ENCODE data around the gene HARS1.
A peak's percentile ranks its signal among the peaks of the same experiment; 100 is the strongest.
"Not testable (repeated sequence)": the region's sequence is repeated elsewhere in the genome, so short reads cannot be mapped to it uniquely, and the experiment has no call there.

The HARS1 gene, protein sequence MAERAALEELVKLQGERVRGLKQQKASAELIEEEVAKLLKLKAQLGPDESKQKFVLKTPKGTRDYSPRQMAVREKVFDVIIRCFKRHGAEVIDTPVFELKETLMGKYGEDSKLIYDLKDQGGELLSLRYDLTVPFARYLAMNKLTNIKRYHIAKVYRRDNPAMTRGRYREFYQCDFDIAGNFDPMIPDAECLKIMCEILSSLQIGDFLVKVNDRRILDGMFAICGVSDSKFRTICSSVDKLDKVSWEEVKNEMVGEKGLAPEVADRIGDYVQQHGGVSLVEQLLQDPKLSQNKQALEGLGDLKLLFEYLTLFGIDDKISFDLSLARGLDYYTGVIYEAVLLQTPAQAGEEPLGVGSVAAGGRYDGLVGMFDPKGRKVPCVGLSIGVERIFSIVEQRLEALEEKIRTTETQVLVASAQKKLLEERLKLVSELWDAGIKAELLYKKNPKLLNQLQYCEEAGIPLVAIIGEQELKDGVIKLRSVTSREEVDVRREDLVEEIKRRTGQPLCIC

DNA sequence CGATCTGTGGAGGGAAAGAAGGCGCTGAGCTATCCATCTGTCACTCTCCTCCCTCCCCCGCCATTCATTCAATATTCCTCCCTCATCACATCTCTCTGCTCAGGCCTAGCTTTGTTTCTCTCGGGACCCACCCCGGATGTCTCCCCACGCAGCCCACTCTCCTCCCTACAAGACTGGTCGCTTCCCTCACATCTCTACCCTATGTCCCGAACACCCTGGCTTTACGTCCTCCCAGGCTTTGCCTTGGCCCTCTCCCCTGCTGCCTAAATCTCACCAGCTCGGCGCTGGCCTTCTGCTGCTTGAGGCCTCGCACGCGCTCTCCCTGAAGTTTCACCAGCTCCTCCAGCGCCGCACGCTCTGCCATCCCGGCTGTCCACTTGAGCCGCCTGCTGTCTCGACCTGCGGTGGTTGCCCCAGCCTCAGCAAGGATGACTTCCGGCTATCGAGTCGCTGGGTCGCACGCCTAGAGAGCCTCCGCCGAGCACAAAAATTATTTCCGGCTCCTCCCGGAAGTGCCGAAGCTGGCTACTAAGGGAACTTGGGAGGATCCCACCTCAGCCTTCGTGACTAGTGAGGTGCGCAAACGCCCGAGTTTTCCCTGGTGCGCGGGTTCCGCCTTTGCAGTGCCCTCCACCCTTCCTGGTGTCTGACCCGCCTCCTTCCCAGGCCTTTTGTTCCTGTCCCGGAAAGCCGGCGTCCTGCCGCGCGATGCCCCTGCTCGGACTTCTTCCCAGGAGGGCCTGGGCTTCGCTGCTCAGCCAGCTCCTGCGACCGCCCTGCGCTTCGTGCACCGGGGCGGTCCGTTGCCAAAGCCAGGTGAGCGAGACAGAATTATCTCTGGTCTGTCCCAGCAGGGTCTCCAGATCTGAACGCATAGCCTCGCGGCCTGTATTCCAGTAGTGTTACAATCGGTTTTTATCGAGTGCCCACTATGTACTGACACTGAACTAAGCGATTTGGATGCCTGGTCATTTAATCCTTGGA is at the start of gene HARS1, which contains the start of gene HARS2:
TSS of gene HARS1 (minus strand) at position 430 of the 984 bp plus-strand sequence. CDS start at position 364, 66 bp downstream.
TSS of gene HARS2 (plus strand) at position 515 of the 984 bp plus-strand sequence. CDS start at position 709, 194 bp downstream.
- DNase-seq: peak; percentile 88 to 99 (median 92)
- intact Hi-C loops (cut with DNase I): loop anchor here (1.0 to 2.0 kb wide), 4 partner anchors 9 to 52 kb away; partner anchors contain the start of genes TMCO6, WDR55 and ZMAT2

DNA sequence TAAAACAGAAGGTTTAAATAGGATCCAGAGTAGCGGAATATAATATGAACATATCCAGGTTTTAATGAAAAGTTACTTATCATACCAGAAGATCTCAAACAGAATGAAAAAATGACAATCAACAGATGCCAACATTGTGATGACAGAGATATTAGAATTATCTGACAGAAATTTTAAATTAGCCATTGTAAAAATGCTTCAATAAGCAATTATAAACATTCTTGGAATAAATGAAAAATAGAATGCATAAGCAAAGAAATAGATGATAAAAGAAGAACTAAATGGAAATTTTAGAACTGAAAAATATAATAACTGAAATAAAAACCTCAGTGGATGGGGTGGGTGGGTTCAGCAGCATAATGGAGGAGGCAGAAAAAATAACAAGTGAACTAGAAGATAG is 46.3 kb upstream of the HARS1 start:
- DNase-seq: no peak
- intact Hi-C loops (cut with DNase I): no loop called here

DNA sequence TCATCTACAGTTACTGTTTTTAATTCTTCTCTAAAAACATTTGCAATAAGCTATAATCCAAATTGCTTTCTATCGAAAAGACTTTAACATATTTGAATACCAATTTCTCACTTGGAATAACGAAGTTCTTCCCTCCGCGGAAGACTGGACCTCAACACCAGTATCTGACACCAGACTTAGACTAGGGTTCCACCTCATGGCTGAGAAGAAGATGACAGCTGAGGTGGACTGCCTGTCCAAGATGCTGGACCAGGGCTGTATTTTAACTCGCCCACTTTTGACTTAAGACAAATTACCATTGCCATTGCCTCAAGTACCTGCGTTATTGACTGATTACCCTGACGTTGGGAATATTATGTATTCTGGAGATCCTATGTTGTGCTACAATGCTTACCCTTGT is 43.2 kb upstream of the HARS1 start:
- intact Hi-C loops (cut with DNase I): no loop called here
- no peak for DNase-seq

DNA sequence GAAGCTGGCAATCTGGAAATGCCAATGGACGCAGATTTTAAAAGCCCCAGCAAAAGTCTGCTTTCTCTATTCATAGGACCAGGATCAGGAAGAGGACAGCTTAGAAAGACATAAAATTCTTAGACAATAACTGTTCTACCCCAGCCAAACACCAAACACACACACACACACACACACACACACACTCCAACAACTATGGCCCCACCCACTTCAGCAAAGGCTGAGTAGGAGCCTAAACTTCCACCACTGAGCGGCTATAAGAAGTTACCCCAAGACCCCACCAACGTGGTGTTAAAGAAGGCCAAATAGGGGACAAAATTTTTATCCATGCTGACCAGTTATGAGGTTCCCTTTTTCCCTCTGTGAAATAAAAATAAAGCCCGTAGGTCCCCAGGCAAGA is 41.9 kb upstream of the HARS1 start:
- intact Hi-C loops (cut with DNase I): no loop called here
- DNase-seq: no peak

DNA sequence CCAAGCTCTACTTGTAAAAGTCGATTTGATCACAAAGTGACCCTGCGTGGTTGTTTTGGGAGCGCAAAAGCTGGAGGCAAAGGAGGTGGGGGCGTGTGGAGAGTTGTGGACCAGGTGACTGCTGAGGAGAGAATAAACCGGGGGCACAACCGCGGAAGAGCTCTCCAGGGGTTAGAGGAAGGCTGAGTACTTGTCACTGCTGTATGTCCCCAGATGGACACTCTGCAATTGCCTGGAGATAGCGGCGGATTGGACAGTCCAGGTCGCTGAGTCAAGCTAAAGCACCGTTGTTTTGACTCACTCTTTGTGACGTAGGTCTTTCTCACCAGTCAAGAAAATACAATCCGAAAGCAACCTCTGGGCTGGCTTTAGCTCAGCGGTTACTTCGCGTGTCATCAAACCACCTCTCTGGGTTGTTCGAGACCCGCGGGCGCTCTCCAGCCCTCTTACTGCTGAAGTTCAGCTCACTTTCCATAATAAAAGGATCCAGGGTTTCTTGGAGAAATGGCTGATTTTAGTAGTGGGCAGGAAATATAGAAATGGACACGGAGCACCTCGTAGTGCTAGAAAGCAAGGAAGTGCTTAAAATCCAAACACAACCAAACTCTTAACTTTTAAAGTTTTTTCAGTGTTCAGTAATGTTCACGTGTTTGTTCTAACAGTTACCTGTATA is 34.8 kb upstream of the HARS1 start:
- intact Hi-C loops (cut with DNase I): no loop called here
- DNase-seq: no peak

DNA sequence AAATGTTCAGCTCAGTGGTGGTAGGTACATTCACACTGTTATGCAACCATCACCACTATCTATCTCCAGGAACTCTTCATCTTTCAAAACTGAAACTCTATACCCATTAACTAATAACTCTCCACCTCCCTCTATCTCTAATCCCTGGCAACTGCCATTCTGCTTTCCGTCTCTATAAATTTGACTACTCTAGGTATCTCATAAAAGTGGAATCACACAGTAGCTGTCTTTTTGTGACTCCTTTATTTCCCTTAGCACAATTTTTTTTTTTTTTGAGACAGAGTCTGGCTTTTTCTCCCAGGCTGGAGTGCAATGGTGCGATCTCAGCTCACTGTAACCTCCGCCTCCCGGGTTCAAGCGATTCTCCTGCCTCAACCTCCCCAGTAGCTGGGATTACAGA is 30.2 kb upstream of the HARS1 start:
- intact Hi-C loops (cut with DNase I); DNase-seq: not testable (repeated sequence)

DNA sequence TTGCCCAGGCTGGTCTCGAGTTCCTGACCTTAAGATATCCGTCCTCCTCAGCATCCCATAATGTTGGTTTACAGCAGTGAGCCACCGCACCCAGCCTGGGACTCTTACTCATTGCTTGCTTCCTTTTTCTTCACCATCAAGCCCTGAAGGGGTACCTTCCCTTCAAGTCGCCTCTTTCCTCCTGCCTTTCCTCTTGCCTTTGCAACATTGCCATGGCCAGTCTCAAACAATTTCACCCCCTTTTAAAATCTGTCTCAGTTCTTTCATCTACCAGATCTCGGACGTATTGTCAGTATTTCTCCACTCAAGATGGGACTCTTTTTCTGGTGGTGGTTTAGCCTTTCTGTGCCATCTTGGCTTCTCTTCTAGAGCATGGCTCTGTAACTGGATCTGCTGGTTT is 29.6 kb upstream of the HARS1 start:
- intact Hi-C loops (cut with DNase I); DNase-seq: not testable (repeated sequence)

DNA sequence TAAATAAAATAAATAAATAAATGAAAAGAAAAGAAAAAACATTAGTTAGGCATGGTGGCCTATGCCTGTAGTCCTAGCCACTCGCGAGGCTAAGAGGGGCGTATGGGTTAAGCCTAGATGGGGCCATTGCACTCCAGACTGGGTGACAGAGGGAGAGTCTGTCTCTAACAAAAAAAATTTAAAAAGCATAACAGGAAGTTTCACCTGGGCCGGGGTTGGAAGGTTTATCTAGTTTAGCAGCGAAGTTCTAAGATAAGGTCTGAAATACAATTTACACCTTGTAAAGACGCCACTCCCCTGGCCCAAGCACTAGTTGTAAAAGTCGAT is 27.1 kb upstream of the HARS1 start:
- intact Hi-C loops (cut with DNase I): loop anchor here (10.0 kb wide), 1 partner anchor 353 kb away; the partner anchor contains the start of gene SLC4A9

DNA sequence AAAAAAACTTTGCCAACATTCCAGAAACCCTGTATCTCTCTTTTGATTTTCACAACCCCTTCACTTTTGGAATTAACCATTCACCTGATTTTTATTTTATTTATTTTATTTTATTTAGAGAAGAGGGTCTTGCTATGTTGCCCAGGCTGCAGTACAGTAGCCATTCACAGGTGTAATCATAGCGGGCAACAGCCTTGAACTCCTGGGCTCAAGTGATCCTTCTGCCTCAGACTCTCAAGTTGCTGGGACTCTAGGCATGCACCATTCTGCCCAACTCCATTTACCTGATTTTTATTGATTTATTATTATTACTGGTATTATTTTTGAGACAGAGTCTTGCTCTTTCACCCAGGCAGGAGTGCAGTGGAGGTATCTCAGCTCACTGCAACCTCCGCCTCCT is 25.1 kb upstream of the HARS1 start:
- DNase-seq: not testable (repeated sequence)
- intact Hi-C loops (cut with DNase I): loop anchor here (10.0 kb wide), 1 partner anchor 351 kb away; the partner anchor contains the start of gene SLC4A9

More for the DNA sequence above, 27.1 kb upstream of the HARS1 start:
- no peak for DNase-seq

DNA sequence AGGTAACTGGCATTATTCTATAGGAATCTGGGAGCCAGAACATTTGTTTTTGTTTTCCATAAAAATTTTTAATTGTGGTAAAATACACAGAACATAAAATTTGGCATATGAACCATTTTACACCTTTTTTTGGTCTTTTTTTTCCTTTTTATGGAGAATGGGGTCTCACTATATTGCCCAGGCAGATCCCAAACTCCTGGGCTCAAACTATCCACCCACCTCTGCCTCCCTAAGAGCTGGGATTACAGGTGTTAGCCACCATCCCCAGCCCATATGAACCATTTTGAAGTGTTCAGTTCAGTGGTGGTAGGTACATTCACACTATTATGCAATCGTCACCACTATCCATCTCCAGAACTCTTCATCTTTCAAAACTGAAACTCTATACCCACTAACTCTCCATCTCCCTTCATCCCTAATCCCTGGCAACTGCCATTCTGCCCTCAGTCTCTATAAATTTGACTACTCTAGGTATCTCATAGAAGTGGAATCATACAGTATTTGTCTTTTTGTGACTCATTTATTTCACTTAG is 22.5 kb upstream of the HARS1 start:
- DNase-seq: no peak
- intact Hi-C loops (cut with DNase I): loop anchor here (10.0 kb wide), 1 partner anchor 349 kb away; the partner anchor contains the start of gene SLC4A9

DNA sequence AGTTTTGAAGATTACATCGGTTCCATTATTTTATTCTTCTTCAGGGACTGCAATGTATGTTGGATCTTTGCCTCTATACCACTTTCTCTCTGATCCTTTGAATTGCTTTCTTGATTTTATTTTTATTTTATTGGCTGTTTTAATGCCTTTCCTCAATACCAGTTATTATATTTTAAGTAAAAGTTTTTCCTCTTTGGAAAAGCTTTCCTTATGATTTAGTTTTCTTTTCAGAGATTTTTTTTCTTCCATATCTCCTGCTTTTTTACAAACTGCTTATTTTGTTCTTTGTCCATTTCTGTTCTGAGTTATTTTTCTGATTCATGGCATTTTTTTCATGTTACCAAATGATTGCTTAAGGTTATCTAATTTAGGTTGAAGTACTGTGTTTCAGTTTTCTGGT is 20.6 kb upstream of the HARS1 start:
- intact Hi-C loops (cut with DNase I): loop anchor here (10.0 kb wide), 1 partner anchor 347 kb away; the partner anchor contains the start of gene SLC4A9
- no peak for DNase-seq

DNA sequence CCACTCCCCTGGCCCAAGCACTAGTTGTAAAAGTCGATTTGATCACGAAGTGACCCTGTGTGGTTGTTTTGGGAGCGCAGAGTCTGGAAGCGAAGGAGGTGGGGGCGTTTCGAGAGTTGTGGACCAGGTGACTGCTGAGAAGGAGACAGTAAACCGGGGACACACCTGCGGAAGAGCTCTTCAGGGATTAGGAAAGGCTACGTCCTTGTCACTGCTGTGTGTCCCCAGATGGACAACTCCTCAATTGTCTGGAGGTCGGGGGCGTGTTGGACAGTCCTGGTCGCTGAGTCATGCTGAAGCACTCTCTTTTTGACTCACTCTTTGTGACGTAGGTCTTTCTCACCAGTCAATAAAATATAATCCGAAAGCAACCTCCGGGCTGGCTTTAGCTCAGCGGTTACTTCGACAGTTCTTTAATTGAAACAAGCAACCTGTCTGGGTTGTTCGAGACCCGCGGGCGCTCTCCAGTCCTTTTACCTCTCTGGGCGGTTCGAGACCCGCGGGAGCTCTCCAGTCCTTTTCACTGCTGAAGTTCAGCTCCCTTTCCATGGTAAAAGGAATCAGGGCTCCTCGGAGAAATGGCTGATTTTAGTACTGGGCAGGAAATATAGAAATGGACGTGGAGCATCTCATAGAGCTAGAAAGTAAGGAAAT is 19.9 kb upstream of the HARS1 start:
- intact Hi-C loops (cut with DNase I): loop anchor here (10.0 kb wide), 1 partner anchor 346 kb away; the partner anchor contains the start of gene SLC4A9
- DNase-seq: peak; percentile 40 to 96 (median 67)

DNA sequence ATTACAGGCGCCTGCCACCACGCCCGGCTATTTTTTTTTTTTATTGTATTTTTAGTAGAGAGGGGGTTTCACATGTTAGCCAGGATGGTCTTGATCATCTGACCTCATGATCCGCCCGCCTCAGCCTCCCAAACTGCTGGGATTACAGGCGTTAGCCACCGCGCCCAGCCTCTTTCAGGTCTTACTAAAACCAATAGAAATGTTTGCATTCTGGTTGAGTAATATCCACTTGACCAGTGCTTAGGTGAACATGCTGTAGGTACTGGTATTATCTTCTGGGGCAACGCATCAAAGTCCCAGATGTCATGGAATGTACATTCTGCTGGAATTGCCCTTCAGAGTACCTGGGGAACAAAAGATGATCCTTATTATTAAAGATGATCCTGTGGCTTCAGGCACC is 17.6 kb upstream of the HARS1 start:
- DNase-seq; intact Hi-C loops (cut with DNase I): not testable (repeated sequence)

DNA sequence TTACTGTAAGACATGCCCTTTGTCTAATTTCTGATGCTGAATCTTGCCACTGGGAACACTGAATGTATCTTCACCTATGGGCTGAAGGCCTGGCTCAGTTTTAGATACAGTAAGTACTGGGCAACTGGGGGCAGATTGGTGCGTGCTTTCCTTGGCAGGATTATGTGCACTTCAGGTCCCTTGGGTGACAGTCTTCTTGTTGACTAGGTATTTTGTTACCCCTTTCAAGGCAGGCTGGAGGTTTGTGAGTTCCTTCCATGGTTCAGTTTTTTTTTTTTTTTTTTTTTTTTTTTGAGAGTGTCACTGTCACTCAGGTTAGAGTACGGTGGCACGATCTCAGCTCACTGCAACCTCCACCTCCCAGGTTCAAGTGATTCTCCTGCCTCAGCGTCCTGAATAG is 16.6 kb upstream of the HARS1 start:
- no peak for DNase-seq
- intact Hi-C loops (cut with DNase I): no loop called here

DNA sequence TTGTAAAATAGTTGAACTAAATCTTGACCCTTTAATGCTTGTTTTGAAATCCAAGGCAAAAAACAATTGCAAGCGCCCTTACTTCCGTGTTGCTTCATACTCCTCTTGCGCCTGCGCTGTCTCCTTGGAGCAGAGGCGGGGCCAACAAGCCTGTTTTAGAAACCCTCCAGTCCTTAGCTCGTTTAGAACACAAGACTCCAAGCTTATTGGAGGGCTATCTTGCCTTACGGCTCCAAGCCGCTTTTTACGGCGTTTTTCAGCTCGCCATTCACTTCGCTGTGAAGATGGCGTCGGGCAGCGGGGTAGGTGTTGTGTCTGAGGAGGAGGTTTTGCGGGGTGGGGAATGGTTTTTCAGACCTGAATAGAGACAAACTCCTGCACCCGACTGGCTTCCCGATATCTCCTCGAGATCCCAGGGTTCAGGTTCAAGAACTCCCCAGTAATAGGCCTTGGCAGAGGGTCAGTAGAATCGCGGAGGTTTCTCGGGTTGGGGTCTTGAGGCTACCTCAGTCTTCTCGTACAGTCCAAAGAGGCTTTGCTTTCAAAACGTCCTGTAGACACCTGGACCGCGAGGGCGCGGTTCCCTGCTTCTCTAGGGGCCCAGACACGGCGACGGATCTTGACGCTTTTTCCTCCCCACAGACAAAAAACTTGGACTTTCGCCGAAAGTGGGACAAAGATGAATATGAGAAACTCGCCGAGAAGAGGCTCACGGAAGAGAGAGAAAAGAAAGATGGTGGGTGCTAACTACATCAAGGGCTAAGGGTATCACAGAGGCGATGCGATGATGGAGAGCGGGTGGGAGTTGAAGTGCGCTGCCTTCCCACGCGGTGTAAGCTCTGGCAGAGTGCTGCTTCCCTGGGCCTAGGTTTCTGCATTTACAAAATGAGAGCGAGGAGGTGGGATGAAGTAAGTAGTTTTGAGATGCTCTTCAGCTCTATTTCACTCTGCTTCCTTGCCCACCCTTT is 9.3 kb upstream of the HARS1 start, which contains the start of gene ZMAT2:
TSS of gene ZMAT2 (plus strand) at position 271 of the 968 bp plus-strand sequence. CDS start at position 285, 14 bp downstream.
- intact Hi-C loops (cut with DNase I): loop anchor here (1.0 kb wide), 1 partner anchor 9 kb away; the partner anchor contains the start of genes HARS1 and HARS2
- peak; percentile 95 to 99 (median 98) for DNase-seq

DNA sequence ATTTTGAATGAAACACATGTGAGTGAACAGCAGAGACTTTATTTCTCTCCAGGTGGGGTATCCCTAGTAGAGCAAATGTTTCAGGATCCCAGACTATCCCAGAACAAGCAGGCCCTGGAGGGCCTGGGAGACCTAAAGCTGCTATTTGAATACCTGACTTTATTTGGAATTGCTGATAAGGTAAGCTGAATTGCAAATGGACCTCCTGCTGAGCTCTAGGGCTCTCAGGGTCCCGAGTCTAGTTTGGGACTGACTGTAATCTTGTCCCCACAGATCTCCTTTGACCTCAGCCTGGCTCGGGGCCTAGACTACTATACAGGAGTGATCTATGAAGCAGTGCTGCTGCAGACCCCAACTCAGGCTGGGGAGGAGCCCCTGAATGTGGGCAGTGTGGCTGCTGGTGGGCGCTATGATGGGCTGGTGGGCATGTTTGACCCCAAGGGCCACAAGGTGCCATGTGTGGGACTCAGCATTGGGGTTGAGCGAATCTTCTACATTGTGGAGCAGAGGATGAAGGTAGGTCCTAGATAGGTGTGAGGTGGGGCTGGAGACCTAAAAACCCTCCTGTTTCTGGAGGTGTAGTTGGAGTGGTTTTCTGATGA is 5.8 kb upstream of the HARS1 start:
- DNase-seq: peak in 1 of 10 donors; percentile 63
- intact Hi-C loops (cut with DNase I): no loop called here

DNA sequence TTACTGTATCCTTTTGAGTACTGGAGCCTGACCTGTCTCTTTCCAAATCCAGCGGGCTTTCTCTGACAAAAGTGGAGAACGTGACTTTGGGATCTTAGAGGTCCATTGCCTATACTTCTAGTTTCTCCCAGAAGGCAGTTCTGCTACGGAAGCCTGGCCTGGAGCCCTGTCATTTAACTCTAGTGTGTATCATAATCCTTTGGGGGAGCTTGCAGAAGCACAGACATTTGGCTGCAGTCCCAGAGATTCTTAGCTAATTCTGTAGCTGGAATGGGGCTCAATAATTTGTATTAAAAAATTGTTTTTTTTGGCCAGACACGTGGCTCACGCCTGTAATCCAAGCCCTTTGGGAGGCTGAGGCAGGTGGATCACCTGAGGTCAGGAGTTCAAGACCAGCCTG is 3.1 kb upstream of the HARS1 start:
- no peak for DNase-seq
- intact Hi-C loops (cut with DNase I): no loop called here

All from posterior cingulate gyrus (tissue), 11 donors.